ENCODE measurements around the gene PRIMPOL. TPM values are rescaled to one million over a fixed set of nuclear protein-coding genes. Genes with fewer than 3 reads are reported as not detected.
"Not testable (repeated sequence)": the region's sequence is repeated elsewhere in the genome, so short reads cannot be mapped to it uniquely, and the experiment has no call there.

PRIMPOL gene
- total and polyA plus RNA-seq, 5 donors from 2014 or later, result 10.1 to 20.1 (median 16.5) TPM

DNA sequence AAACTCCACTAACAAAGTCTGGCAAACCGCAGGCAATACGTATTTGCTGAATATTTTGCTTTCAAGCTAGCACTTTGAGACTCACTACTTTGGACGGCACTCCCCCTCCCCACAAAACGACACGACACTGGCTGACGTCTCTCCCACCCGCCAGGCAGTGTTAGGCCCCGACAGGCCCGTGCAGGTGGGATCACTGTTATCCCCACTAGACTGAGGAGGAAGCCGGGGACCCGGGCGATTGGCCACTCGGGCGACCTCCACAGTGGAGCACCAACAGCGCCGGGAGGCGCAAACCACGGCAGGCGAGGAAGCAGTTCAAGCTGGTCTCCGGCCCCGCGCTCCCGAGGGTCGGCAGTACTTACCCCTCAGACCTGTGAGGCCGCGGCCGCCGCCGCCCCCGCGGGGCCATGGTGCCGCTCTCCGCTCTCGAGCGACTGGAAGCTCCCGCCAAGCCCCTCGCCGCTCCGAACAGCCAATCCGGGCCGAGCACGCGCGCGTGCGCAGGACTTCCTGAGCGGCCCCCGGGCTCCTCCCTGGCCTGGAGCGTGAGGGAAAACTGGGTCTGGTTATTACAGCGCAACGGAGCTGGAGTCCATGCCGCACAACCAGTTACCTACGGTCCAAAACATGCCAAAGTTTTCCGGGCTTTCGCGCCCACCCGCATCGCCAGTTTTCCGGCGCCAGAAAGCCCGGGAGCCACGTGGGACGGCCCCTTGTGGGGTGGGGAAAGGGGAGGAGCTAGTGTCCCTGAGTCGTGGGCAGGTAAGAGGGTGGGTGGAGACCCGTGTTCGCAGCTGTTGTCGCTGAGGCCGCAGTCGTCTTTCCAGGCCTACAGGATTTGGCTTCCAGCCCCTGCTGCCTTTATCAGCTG lies 84.4 kb downstream of the PRIMPOL start, which contains the start of gene CENPU:
CENPU (minus strand) TSS at position 443 of the 871 bp plus-strand sequence; CDS start at position 409, 34 bp downstream.
- H3K4me1 ChIP-seq (ENCODE audit: control insufficient read depth, insufficient read depth, low read length, poor library complexity, severe bottlenecking), result peaks cover 18% of the 10 kb centered on the region
- ATAC-seq (ENCODE audit: low read depth in 2 of 2) (peak; percentile 96), DNase-seq (peak; percentile 92 to 98 (median 93))
- H3K27me3 ChIP-seq (ENCODE audit: control insufficient read depth, insufficient read depth, low read length), result no peaks in the 10 kb centered on the region
- H3K27ac ChIP-seq (ENCODE audit: insufficient read depth, low read length, poor library complexity, severe bottlenecking), result peak within 1 kb of the TSS; percentile 67
- Mint-ChIP-seq H3K27ac (peak within 1 kb of the TSS; percentile 69 to 96 (median 91)), H3K4me3 (peak within 1 kb of the TSS; percentile 84 to 98 (median 94)), H3K36me3 (no peaks in the 10 kb centered on the region), H3K9me3 (no peaks in the 10 kb centered on the region), H3K27me3 (no peaks in the 10 kb centered on the region), H3K4me1 (peaks cover 4 to 38% (median 14%) of the 10 kb centered on the region in 4 donors)
- H3K36me3 ChIP-seq (ENCODE audit: control insufficient read depth, insufficient read depth, low read length), result no peaks in the 10 kb centered on the region
- peak within 1 kb of the TSS; percentile 90 for H3K4me3 ChIP-seq (ENCODE audit: low read depth, low read length)
- no peaks in the 10 kb centered on the region for H3K9me3 ChIP-seq (ENCODE audit: control insufficient read depth in 2 of 2, low read length in 2 of 2)

DNA sequence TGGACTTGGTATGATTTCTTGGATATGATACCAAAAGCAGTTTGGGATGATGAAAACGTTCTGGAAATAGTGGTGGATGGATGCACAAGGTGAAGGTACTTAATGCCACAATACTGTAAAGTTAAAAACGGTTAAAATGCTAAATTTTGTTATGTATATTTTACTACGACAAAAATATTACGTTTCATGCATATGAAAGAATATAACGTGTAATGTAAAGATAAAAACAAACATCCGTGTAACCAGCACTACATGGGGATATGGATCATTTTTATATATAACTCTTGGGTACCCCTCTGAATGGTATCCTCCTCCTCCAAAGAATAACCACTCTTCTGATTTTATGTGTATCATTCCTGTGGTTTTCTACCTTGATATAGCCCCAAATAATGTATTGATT lies 85.2 kb downstream of the PRIMPOL start:
- peak overlapping the region; percentile 83 for H3K4me3 ChIP-seq (ENCODE audit: low read depth, low read length)
- Mint-ChIP-seq H3K4me3 (peak overlapping the region; percentile 84 to 98 (median 94)), H3K4me1 (peaks cover 4 to 33% (median 21%) of the 10 kb centered on the region in 4 donors), H3K36me3 (no peaks in the 10 kb centered on the region), H3K27me3 (no peaks in the 10 kb centered on the region), H3K27ac (peak overlapping the region; percentile 69 to 96 (median 91)), H3K9me3 (no peaks in the 10 kb centered on the region)
- DNase-seq (no peak), ATAC-seq (ENCODE audit: low read depth in 2 of 2) (no peak)
- peaks cover 21% of the 10 kb centered on the region for H3K4me1 ChIP-seq (ENCODE audit: control insufficient read depth, insufficient read depth, low read length, poor library complexity, severe bottlenecking)
- peak overlapping the region; percentile 67 for H3K27ac ChIP-seq (ENCODE audit: insufficient read depth, low read length, poor library complexity, severe bottlenecking)
- no peaks in the 10 kb centered on the region for H3K36me3 ChIP-seq (ENCODE audit: control insufficient read depth, insufficient read depth, low read length)
- no peaks in the 10 kb centered on the region for H3K9me3 ChIP-seq (ENCODE audit: control insufficient read depth in 2 of 2, low read length in 2 of 2)
- H3K27me3 ChIP-seq (ENCODE audit: control insufficient read depth, insufficient read depth, low read length), result no peaks in the 10 kb centered on the region

DNA sequence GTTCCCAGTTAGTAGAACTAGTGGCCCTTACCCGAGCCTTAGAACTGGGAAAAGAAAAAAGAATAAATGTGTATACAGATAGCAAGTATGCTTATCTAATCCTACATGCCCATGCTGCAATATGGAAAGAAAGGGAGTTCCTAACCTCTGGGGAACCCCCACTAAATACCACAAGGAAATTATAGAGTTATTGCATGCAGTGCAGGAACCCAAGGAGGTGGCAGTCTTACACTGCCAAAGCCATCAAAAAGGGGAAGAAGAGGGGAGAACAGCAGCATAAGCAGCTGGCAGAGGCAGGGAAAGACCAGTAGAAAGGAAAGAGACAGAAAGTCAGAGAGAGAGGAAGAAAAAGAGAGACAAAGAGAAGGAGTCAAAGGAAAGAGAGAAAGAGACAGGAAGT lies 90.0 kb downstream of the PRIMPOL start:
- H3K4me1 ChIP-seq (ENCODE audit: control insufficient read depth, insufficient read depth, low read length, poor library complexity, severe bottlenecking); DNase-seq; H3K4me3 Mint-ChIP-seq; H3K27ac ChIP-seq (ENCODE audit: insufficient read depth, low read length, poor library complexity, severe bottlenecking); H3K27me3 ChIP-seq (ENCODE audit: control insufficient read depth, insufficient read depth, low read length); H3K27me3 Mint-ChIP-seq; H3K4me3 ChIP-seq (ENCODE audit: low read depth, low read length); H3K9me3 Mint-ChIP-seq; H3K36me3 Mint-ChIP-seq; H3K9me3 ChIP-seq (ENCODE audit: control insufficient read depth in 2 of 2, low read length in 2 of 2); ATAC-seq (ENCODE audit: low read depth in 2 of 2); H3K36me3 ChIP-seq (ENCODE audit: control insufficient read depth, insufficient read depth, low read length): not testable (repeated sequence)
- Mint-ChIP-seq H3K4me1 (peaks cover 5 to 14% (median 9%) of the 10 kb centered on the region in 4 donors), H3K27ac (peak overlapping the region in 2 of 3 donors; percentile 2 to 12)

- H3K4me1 ChIP-seq (ENCODE audit: control insufficient read depth, insufficient read depth, low read length, poor library complexity, severe bottlenecking), result peaks cover 6% of the 10 kb centered on the region
- Mint-ChIP-seq H3K9me3 (peaks cover 0 to 2% (median 0%) of the 10 kb centered on the region in 7 donors), H3K36me3 (no peaks in the 10 kb centered on the region), H3K4me3 (no peak overlapping the region), H3K4me1 (peaks cover 6 to 16% (median 11%) of the 10 kb centered on the region in 4 donors), H3K27ac (no peak overlapping the region), H3K27me3 (no peaks in the 10 kb centered on the region)
- H3K27ac ChIP-seq (ENCODE audit: insufficient read depth, low read length, poor library complexity, severe bottlenecking), result no peak overlapping the region
- no peaks in the 10 kb centered on the region for H3K36me3 ChIP-seq (ENCODE audit: control insufficient read depth, insufficient read depth, low read length)
- no peak for DNase-seq
- H3K4me3 ChIP-seq (ENCODE audit: low read depth, low read length), result no peak overlapping the region
- ATAC-seq (ENCODE audit: low read depth in 2 of 2), result no peak
- no peaks in the 10 kb centered on the region for H3K27me3 ChIP-seq (ENCODE audit: control insufficient read depth, insufficient read depth, low read length)
- H3K9me3 ChIP-seq (ENCODE audit: control insufficient read depth in 2 of 2, low read length in 2 of 2), result no peaks in the 10 kb centered on the region
Observed at GRCh38 chr4:184740980-184741391, 91.4 kb downstream of the PRIMPOL start.

DNA sequence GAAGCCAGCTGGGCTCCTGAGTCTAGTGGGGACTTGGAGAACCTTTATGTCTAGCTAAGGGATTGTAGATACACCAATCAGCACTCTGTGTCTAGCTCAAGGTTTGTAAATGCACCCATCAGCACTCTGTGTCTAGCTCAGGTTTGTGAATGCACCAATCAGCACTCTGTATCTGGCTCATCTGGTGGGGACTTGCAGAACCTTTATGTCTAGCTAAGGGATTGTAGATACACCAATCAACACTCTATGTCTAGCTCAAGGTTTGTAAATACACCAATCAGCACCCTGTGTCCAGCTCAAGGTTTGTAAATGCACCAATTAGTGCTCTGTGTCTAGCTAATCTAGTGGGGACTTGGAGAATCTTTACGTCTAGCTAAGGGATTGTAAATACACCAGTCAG lies 92.1 kb downstream of the PRIMPOL start:
- not testable (repeated sequence) for H3K27me3 ChIP-seq (ENCODE audit: control insufficient read depth, insufficient read depth, low read length); H3K27ac Mint-ChIP-seq

DNA sequence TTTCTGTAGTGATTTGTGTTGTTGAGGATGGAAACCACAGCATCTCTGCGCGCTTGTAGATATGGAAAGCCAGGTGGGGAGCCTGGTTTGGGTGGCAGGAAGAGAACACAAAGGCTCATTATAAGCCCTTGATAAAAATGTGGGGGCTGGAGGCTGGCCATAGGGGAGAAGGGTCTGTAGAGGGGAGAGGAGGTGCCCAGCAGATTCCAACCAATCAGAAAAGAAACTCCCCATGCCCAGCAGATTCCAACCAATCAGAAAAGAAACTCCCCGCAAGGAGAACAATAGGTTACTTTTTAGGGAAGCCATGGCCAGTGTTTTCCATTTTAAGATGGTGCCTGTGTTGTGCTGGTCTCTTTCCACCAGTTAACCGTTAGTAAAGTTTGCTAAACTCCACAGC lies 94.1 kb downstream of the PRIMPOL start:
- Mint-ChIP-seq H3K4me1 (peaks cover 8 to 23% (median 16%) of the 10 kb centered on the region in 4 donors), H3K9me3 (peaks cover 0 to 2% (median 0%) of the 10 kb centered on the region in 7 donors)
- ATAC-seq (ENCODE audit: low read depth in 2 of 2), result no peak

More for the DNA sequence above, 92.1 kb downstream of the PRIMPOL start:
- H3K9me3 Mint-ChIP-seq; ATAC-seq (ENCODE audit: low read depth in 2 of 2); H3K4me3 ChIP-seq (ENCODE audit: low read depth, low read length); H3K36me3 Mint-ChIP-seq; H3K4me3 Mint-ChIP-seq; DNase-seq; H3K27me3 Mint-ChIP-seq; H3K9me3 ChIP-seq (ENCODE audit: control insufficient read depth in 2 of 2, low read length in 2 of 2); H3K27ac ChIP-seq (ENCODE audit: insufficient read depth, low read length, poor library complexity, severe bottlenecking); H3K4me1 ChIP-seq (ENCODE audit: control insufficient read depth, insufficient read depth, low read length, poor library complexity, severe bottlenecking); H3K36me3 ChIP-seq (ENCODE audit: control insufficient read depth, insufficient read depth, low read length): not testable (repeated sequence)
- H3K4me1 Mint-ChIP-seq, result peaks cover 8 to 23% (median 16%) of the 10 kb centered on the region in 4 donors

DNA sequence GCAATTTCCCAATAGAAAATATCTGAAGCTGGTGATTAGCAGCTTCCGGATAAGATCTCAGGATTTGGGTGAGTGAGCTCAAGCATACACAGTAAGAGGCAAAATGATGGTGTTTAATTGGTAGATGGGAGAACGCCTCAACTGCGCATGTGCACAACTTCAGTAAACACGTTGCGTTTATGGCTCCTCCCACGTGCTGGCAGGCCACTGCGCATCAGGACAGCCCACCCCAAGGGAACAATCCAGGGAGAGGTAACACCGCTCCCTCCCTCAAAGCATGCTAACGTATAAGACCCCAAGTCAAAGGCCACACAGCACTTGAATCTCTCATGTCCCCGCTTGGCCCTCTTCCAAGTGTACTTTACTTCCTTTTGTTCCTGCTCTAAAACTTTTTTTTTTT lies 94.7 kb downstream of the PRIMPOL start:
- H3K4me1 Mint-ChIP-seq, result peaks cover 8 to 21% (median 16%) of the 10 kb centered on the region in 4 donors

More for the DNA sequence above, 94.1 kb downstream of the PRIMPOL start:
- Histone ChIP-seq H3K27me3 (ENCODE audit: control insufficient read depth, insufficient read depth, low read length) (no peaks in the 10 kb centered on the region), H3K4me1 (ENCODE audit: control insufficient read depth, insufficient read depth, low read length, poor library complexity, severe bottlenecking) (peaks cover 6% of the 10 kb centered on the region), H3K4me3 (ENCODE audit: low read depth, low read length) (no peak overlapping the region), H3K9me3 (ENCODE audit: control insufficient read depth in 2 of 2, low read length in 2 of 2) (no peaks in the 10 kb centered on the region), H3K36me3 (ENCODE audit: control insufficient read depth, insufficient read depth, low read length) (no peaks in the 10 kb centered on the region), H3K27ac (ENCODE audit: insufficient read depth, low read length, poor library complexity, severe bottlenecking) (no peak overlapping the region)
- H3K4me3 Mint-ChIP-seq, result no peak overlapping the region
- H3K27ac Mint-ChIP-seq, result no peak overlapping the region
- H3K27me3 Mint-ChIP-seq, result no peaks in the 10 kb centered on the region
- DNase-seq, result no peak
- no peaks in the 10 kb centered on the region for H3K36me3 Mint-ChIP-seq

More for the DNA sequence above, 94.7 kb downstream of the PRIMPOL start:
- Mint-ChIP-seq H3K9me3 (peaks cover 0 to 2% (median 0%) of the 10 kb centered on the region in 7 donors), H3K36me3 (no peaks in the 10 kb centered on the region), H3K27ac (no peak overlapping the region), H3K27me3 (no peaks in the 10 kb centered on the region), H3K4me3 (no peak overlapping the region)
- Histone ChIP-seq H3K27ac (ENCODE audit: insufficient read depth, low read length, poor library complexity, severe bottlenecking) (no peak overlapping the region), H3K4me3 (ENCODE audit: low read depth, low read length) (no peak overlapping the region), H3K27me3 (ENCODE audit: control insufficient read depth, insufficient read depth, low read length) (no peaks in the 10 kb centered on the region), H3K4me1 (ENCODE audit: control insufficient read depth, insufficient read depth, low read length, poor library complexity, severe bottlenecking) (peaks cover 6% of the 10 kb centered on the region), H3K36me3 (ENCODE audit: control insufficient read depth, insufficient read depth, low read length) (no peaks in the 10 kb centered on the region), H3K9me3 (ENCODE audit: control insufficient read depth in 2 of 2, low read length in 2 of 2) (no peaks in the 10 kb centered on the region)
- ATAC-seq (ENCODE audit: low read depth in 2 of 2), result no peak
- no peak for DNase-seq
